GM11168 (cell line): ENCODE data around the gene PIGZ.

Source experiments
- in situ Hi-C: fragments of 300-500 bp; cut with MboI; formaldehyde crosslinking; loops from one replicate; pipeline ENCODE4 v1.12.0; 2022; ENCODE audit warnings: low sequenced_read_pairs; ENCODE audit not compliant: unreplicated experiment

PIGZ gene

DNA sequence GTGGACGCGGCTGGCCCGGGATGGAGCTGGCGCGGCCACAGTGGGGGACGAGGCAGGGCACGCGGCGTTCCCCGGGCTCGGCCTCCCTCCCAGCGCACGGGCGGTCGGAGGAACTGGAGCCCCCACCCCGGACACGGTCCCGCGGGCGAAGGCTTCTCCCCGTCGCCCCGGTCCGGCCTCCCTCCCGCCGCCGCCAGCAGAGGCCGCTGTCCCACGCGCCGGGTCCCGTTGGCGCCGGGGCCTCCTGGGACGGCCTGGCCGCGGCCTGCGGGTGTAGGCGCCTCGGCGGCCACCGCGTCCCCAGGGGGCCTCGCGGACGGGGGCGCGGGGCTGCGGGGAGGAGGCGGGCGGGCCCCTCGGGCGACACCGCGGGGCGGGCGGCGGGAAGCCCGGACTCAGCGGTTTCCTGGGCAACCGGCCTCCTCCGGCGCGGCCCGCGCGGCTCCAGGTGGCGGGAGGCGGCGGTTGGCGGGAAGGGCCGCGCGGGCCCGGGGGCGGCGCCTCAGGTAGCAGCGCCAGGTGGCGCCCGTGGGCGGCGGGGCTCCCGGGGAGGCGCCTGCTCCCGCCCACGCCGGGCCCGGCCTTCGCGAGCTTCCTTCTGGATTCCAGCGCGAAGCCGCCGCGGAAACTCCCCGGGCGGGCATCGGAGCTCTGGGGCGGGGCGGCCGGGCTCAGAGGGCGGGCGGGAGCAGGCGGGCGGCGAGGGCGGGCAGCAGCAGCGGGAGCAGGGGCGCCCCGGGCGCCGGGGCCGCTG is 34.2 kb upstream of the PIGZ start:
- in situ Hi-C loops, result loop anchor here (10.0 kb wide), 1 partner anchor 162 kb away; no protein-coding TSS in a partner anchor

DNA sequence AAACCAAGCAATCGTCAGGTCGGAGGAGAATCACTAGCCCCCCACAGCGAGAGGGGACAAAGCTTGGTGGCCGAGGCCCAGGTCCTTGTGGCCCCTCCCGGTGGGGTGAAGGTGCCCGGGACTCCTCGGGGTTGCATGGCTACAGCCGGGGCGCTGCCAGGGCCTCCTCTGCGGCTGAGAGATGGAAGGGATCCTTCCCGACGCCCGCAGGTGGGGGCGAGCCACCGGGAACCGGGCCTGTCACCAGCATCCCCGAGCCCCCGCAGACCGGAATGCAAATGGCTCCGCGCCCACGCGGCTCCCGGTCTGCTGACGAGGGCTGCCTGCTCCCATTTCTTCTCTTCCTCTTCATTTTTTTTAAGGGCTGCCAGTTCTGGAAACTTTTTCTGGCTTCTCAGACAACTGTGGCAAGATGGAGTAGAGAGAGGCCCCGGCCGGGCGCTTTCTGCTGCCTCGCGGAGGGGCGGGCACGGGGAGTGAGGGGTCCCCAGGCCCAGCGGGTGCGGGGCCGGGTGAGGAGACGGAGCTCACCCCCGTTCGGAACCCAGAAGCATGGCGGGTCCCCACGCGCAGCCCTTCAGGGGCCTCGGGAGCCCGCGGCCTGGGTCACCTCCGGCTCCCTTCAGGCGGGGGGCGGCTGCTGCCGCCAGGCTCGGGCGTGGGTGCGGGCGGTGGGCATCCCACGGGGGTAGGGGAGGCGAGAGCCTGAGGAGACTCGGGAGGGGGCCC is 33.5 kb upstream of the PIGZ start:
- in situ Hi-C loops, result loop anchor here (10.0 kb wide), 1 partner anchor 163 kb away; no protein-coding TSS in a partner anchor

DNA sequence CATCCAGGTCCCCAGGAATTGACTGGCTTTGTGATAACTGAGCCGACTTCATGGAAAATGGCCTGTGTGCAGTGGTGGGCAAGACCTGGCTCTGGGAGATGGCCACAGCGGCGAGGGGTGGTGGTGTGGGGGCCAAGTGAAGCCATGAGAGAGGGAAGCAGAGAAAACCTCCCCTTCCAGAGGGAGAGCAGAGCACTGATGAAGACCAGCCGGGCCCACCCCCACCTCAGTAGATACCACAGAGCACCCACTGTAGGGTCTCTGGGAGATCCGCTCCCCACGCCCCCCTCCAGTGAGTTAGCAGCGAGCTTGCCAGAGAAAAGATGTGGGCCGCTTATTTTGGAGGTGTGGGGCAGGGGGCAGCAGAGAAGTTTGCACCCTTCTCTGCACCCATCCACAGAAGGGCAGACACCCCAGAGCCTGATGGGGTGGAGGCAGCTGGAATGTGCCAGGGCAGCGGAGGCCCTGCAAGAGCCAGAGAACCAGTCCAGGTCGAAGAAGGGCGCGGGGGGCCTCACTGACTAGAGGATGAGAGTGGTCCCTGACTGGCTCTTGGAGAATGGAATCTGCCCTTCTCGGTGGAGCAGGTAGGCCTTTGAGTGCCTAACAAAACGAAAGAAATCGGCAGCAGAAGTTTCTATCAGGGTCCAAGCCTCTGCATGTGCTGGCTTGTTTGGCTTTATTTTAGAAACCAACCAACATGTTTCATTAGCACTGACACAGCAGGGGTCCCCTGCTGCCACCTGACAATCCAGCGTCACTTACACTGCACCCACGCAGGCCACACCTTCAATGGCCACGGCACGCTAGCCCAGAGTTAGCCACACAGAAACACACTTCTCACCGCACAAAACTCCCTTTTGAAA is 32.7 kb upstream of the PIGZ start:
- in situ Hi-C loops, result loop anchor here (10.0 kb wide), 1 partner anchor 163 kb away; no protein-coding TSS in a partner anchor

DNA sequence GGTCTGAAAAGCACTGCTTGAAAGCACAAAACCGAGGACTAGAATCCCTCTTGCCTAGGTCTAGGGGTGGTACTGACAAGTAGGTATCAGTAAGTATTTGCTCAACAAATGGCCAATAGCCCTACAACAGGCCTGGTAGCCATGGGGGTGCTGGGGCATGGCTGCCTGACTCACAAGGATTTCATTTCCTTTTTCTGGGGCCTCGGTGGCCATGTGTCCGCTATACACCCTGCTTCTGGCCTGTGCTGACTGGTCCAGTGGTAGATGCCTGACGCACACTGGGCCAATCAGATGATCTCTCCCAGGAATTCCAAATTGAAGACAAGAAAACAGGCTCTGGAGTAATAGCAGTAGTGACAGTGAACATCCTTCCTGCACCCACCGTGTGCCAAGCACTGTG is 31.6 kb upstream of the PIGZ start:
- in situ Hi-C loops, result loop anchor here (10.0 kb wide), 1 partner anchor 165 kb away; no protein-coding TSS in a partner anchor

DNA sequence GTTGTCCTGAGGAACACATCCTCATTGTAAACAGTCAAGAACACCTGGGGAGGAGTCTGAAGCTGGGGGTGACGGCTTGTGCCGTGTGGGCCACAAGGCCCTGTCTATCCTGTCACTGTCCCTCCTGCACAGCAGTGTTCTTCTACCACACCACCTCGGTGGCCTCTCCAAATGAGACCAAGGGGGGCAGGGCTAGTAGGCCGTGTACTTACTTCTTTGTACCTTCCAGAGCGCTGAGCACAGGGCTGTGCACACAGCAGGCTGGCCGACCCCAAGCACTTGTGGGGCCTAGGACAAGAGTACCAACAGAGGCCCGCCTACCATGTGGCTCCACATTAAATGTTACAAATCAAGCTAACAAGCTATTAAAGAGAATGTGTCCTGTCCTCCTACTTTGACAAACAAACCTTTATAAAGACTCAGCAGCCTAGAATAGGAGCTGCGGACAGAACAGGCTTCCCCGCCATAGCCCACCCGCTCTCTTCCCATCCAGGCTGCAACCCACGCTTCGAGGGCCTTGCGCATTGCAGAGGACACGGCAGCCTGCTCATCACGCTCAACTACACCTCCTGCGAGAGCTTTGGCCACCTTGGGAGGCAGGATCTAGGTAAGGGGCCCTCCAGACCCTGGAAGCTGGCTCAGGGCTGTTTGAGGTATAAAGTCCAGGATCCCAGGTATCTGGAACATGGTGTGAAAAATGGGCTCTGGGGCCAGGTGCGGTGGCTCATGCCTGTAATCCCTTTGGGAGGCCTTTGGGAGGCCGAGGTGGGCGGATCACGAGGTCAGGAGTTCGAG is 30.5 kb upstream of the PIGZ start:
- in situ Hi-C loops, result loop anchor here (25.0 kb wide), 1 partner anchor 513 kb away; no protein-coding TSS in a partner anchor

DNA sequence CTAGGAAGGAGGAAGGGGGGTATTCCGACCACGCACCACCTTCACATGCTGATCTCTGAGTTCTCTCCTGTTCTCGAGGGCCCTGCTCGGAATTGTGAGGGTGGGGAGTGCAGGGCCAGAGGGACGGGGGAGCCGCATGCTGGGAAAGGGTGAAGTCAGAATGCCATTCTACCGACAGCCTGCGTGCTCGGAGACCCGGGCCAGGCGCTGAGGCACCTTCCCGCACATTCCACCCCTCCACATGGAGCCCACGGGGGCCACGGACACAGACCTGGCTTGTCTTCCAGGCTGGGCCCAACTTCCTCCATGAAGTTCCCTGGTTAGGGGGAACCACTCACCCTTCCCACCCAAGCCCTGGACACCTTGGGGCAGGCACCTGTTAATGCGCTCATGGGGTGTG is 28.7 kb upstream of the PIGZ start:
- in situ Hi-C loops, result loop anchor here (25.0 kb wide), 1 partner anchor 515 kb away; no protein-coding TSS in a partner anchor

DNA sequence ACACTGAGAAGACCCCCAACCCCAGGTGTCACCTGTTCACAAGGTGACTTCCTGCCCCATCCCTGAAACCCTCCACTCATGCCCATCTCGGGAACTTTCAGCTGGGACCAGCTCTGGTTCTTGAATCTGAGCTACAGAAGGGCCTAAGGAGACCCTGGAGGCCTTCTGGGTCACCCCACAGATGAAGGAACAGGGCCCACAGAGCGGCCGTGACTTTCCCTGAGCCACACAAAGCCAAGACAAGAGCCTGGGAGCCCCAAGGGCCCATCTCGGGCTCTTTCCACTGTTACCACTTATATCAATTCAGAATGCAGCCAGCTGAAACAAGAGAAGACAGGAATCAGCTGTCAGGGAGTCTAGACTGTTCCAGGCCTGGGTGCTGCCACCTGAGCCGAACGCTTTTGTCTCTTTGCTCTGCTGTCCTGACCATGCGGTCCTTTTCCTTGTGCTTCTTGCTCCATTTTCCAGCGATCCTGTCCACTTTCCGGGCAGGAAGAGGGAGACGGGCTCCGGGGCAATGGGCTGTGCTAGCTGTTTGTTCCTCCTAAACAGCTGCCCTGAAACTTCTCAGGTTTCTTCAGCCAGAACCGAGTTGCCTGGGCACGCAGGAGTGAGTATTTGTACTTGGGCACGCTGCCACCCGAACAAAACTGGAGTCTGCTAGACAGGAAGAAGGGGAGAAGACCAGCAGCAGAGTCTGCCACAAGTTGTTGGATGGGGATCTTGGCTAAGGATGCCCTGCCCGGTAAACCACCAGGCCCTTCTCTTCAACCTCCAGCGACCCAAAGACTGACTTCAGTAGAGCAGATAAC is 28.0 kb upstream of the PIGZ start:
- in situ Hi-C loops, result loop anchor here (25.0 kb wide), 1 partner anchor 516 kb away; no protein-coding TSS in a partner anchor

DNA sequence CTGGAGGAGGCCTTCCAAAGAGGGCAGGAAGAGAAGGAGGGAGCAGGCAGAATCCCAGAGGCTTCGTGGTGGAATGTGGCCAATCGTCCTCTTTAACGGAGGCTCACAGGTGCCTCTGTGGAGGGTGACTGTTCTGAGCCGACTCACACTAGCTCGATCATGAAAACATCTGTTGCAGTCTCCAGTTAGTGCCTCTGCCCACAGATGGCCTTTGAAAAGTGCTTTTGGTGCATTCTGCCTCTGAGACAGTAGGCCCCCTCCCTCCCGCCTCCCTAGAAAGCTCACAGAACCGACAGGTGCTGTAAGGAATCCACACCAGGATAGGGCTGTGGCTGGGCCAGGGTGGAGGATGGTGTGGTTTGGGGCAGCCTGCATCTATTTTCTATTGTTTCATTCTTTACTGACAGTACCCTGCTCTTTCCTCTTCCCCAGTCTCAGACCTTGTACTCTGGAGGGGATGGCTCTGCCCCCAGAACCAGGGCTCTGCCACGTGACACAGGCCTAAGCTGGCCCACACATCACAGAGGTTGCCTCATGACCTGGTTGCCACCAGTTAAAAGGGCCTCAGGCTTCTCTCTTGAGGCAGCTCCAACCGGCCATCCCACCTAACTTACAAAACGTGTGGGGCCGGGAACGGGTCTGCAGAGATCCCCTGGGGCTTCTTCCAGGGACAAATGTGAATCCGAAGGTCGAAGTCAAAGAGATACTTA is 27.2 kb upstream of the PIGZ start:
- in situ Hi-C loops, result loop anchor here (25.0 kb wide), 1 partner anchor 516 kb away; no protein-coding TSS in a partner anchor

DNA sequence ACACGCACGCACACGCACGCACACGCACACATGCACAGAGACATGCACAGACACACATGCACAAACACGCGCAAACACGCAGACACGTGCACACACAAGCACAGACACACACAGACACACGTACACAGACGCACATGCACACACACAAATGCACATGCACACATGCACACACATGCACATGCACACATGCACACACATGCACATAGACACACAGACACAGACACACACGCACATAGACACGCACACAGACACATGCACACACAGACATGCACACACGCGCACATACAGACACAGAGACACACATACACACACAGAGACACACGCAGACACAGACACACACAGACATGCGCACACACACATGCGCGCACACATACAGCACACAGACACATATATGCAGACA is 26.4 kb upstream of the PIGZ start:
- in situ Hi-C loops, result loop anchor here (25.0 kb wide), 1 partner anchor 517 kb away; no protein-coding TSS in a partner anchor

DNA sequence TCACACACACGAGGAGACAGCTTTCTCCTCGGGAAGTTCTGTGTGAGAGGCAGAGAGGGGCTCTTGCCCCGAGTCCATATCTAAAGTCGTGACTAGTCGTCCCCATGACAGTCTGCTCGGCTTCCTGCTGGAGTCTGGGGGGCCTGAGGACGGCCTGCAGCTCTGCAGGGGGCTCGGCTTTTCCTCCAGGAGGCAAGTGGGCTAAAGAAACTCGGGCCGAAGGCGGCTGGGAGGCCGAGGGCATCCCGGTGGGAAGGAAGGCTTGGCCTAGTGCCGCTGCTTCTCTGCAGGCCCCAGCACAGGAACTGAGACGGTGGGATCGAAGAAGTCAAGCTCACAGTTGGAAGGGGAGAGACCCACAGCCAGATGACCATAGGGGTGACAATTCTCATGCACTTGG is 25.4 kb upstream of the PIGZ start:
- in situ Hi-C loops, result loop anchor here (25.0 kb wide), 1 partner anchor 518 kb away; no protein-coding TSS in a partner anchor

DNA sequence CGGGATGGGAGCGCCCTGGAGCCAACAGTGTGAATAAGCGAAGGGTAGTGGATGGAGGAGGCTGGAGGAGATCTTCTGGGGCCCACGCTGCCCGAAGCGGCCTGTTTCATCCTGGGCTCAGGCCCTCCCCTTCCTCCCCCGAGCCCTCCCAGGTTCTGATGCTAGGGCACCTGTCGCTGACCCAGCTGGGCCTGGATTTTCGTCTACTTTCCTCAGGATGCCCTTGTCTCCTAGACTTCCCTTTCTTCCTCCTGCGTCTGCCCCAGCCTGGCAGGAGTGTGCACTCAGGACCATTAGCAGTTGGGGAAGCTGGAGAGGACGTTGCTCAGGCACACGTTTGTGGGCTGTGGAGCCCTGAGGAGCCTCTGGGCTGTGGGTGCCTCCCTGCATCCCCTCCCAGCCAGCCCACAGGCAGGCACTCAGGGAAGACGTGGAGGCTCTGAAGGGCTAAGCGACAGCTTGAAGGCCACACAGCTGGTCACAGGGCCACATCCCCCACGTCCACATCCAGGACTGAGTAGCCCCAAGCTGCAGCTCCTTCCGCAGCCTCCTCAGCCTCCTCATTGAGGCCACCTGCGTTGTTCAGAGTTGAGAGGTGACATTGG is 23.9 kb upstream of the PIGZ start:
- in situ Hi-C loops, result loop anchor here (25.0 kb wide), 1 partner anchor 520 kb away; no protein-coding TSS in a partner anchor

DNA sequence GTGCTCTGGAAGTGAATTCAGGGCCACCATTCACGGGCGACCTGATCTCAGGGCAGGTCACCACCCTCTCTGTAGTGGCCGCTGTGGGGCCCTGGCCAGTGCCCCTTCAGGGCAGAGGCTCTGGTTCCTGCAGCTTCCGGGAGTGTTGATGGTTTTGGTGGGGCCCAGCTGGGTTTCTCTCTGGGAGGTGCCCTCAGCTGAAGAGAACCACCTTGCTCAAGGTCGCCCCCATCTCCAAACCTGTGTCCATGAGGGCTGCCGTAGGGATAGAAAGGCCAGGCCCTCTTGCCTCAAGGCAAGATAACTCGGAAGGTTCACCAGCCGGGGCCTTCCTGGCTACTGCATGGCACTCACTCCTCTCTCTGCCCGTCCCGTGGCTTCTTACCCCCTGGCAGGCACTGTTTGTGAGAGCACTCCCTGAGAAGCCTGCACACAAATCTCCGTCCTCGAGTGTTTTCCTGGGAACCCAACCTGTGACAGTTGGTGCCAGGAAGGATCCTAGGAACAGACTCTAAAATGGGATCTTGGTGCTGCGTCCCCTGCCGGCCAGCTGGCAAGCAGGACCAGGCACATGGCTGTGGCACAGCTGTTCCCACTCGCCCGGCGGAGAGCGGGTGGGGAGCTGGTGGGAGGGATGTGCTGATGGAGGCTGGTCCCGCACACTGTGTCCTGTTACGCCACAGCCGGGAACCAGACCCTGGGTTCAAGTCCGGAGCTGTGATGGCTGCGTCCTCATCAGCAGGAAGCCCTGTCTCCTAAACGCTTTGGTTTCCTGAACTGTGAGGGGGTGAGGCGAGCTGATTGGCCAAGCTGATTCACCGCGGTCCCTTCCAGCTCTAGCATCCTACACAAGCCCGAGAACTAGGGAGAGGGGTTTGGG is 23.2 kb upstream of the PIGZ start:
- in situ Hi-C loops, result loop anchor here (25.0 kb wide), 1 partner anchor 520 kb away; no protein-coding TSS in a partner anchor

DNA sequence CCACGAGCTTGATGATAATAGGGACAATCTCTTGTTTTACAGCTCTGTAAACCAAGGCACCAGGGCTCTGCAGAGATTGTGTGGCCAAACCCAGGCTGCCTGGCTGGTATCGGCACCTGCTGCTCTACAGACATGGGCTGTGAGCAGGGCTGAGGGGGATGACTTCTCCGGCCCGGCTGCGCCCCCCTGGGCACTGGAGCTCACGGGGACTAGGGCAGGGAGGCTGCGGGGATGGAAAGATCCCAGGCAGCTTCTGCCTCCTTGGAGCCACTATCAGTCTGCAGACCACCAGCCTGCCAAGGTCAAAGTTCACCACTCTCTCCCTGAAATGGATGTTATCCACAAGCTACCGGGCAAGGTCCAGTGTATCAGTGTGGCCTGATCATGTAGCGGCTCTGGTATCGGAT is 22.0 kb upstream of the PIGZ start:
- in situ Hi-C loops, result loop anchor here (25.0 kb wide), 1 partner anchor 522 kb away; no protein-coding TSS in a partner anchor

DNA sequence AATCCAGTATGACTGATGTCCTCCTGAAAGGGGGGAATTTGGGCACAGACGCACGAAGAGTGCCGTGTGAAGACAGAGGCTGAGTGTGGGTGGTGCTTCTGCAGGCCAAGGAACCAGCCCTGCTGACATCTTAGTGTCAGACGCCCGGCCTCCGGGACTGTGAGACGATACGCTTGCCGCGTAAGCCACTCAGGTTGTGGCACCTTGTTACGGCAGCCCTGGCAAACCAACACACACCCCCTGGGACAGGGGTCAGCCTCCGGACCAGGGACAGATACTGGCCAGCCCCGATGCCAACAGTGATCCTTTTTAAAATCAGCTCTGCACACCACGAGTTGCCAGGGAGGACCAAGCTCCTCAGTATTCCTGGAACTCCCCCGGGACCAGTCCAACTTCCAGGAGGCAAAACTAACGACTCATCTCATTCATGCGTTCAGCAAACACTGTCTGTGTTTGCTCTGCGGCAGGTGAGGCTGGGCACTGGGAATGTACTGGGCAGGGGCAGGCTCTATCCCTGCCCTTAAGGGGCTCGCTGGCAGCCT is 21.2 kb upstream of the PIGZ start:
- in situ Hi-C loops, result loop anchor here (25.0 kb wide), 1 partner anchor 523 kb away; no protein-coding TSS in a partner anchor

DNA sequence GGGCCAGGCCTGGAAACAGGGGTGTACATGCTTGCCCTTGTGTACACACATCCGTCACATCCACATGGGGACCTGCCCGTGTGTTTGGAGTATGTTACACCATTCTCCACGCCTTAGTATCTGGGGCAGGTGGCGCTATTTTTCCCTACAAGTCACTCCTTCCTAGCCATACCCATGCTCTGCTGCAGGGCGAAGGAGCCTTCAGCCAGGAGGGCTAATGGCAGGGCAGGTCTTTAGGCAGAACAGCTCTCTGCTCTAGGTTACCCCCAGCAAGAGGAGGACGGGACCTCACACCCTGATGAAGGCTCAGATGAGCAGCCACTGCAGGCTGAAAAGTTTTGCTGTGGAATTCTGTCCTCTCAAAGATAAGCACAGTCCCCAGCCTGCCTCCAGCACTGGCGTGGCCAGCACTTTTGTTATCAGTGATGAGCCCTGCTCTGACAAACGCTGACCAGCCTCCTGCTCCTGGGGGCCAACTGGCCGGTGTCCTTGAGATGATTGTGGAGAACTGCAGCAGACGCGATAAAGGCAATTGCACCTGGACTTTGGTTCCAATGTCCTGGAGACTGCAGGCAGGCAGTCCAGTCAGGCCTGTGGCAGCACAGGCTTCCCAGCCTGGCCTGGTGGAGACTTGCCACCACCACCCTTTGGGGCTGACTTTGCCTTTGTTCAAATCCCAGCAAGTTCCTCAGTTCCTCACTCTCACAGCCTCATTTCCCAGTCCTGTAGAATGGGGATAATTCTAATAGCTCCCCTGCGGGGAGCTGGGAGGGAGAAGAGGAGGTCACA is 19.8 kb upstream of the PIGZ start:
- in situ Hi-C loops, result loop anchor here (25.0 kb wide), 1 partner anchor 524 kb away; no protein-coding TSS in a partner anchor
